T-helper 1 cell treated with Interleukin-12 subunit alpha and Interleukin-12 subunit beta and Interleukin-4 antibody, amounts not matched to agents 30 ng/mL and 1 ng/mL, for 36 hours (primary cell): ENCODE results near the gene CYP2R1. TPM values are rescaled to one million over a fixed set of nuclear protein-coding genes. Genes with fewer than 3 reads are reported as not detected.
"Not testable (repeated sequence)": the region's sequence is repeated elsewhere in the genome, so short reads cannot be mapped to it uniquely, and the experiment has no call there.

Source experiments
- intact Hi-C: fragments of 100-400 bp; cut with micrococcal nuclease; formaldehyde crosslinking; loops from one replicate; pipeline ENCODE4 v1.15.1; 2024
- total RNA-seq: library from RNA; stranded (reverse); gene quantifications from 2 replicates; pipeline ENCODE4 v1.2.3, GENCODE V29; 2022

CYP2R1 gene
- total RNA-seq, 1 donor from 2014 or later, result 9.9 TPM

DNA sequence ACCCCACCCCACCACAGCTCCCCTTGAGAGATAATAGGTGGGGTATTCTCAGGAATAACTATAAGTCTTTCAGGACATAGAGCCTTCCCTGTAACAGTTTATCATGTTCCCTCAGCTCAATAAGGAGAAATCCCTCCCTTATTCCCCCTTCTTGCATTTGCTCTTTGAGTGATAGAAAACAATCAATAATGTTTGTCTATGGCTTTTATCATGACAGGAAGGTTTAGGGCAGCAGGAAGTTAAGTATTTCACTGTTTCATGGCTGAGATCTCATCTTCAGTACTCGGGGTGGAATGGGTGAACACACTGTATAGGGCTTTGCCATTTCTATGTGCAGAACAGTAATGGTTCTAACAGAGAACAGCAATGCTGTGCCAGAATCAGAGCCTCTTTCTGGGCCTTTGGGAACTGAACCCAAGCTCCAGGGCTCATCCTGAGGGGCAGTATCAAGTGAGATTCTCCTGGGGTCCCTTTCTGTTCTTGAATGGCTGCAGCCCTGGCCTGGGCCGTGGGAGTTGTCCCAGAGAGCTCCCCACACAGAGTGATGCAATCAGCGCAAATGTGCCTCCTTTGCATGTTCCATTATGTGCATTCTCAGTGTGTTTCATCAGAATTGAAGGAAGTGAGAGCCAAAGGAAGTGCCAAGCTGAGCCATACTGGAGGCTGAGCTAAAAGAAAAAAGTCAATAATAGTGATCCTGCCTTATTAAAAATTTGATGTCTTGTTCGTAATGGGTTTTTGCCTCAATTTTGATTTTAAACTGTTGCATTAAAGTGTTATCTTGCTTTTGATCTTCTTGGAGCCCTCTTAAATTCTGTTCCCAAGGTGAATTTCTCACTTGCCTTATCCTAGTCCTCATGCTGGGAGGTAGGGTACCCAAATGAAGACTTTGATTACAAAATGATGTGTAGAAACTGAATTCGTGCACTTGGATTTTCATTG lies 2.9 kb upstream of the CYP2R1 start:
- intact Hi-C loops, result loop anchor here (5.0 kb wide), 2 partner anchors 478 to 1433 kb away; partner anchors contain the start of gene BTBD10

DNA sequence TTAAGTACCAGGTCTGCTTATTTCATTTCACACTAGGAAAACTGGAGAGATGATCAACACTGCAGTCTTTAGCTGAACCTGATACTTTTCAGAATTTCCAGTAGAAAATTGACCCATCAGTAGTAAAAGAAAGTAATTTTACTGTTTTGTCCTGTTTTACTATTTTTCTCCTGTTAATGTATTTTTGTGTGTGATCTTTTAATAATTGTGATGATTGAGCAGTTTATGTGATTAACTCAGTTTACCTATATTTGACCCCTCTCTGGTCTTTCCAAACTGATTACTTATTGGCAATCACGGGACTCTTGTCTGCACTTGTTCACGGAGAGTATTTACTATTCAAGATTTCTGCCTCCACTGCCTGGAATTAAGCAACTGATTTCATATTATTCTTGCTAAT lies 546 bp upstream of the CYP2R1 start:
- intact Hi-C loops, result loop anchor here (1.0 to 5.0 kb wide), 8 partner anchors 13 to 1430 kb away; partner anchors contain the start of genes BTBD10, FAR1, PDE3B and PSMA1

DNA sequence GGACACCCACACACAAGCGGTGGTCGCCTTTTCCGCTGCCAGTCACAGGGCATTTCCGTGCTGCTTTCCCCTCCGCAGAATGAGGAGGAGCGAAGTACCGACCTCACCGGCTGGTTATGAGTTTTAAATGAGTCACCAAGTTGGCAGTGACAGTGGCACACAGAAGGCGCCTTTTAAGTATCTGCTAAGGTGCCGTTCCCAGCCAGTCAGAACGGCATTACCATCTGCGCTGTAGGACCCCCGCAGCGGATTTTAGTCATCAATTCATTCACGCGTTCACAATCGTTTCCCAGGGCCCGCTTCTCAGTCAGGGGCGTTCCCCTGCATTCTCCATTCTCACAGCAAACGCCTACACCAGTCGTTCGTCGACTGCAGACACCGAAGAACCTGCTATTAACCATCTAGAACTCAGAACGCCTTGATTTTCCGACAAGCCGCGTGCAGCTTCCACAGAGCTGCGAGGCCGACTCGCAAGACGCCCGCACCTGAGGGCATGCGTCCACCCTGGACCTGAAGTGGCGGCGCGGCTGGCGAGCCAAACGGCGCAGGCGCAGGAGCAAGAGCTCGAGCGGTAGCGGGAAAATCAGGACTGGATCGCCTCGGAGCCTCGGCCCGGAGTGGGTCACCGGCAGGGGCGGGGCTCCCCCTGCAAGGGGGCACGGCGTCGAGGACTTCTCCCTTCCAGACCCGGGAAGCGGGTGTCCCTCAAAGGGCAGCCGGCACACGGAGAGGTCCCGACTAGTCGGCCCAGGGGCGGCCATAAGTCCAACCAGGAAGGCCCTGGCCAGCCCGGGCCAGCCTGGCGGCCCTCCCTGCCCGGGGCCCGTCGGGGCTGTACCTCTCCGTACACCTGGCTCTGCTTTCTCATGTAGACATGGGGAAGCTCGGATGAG lies 642 bp downstream of the CYP2R1 start:
- intact Hi-C loops, result loop anchor here (1.0 to 5.0 kb wide), 12 partner anchors 14 to 1847 kb away; partner anchors contain the start of genes BTBD10, C11orf58, COPB1 and FAR1

DNA sequence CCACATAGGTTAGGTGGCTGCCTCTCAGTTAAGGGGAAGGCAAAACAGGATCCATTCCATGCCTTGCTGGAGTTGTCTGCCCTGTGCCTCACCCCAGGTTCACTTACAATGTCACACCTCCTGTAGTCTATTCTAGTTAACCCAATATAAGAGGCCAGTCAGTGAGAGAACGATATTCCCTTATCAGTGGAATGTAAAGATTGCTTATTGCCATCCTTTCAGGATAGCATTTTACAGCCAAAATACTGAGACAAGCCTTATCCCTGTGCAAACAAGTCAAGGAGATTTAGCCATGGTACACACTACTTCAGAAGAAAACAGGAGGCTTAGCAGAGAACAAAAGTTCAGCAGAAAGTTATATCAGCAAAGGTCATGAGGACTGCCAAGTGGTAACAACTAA lies 5.5 kb downstream of the CYP2R1 start:
- intact Hi-C loops, result no loop called here

DNA sequence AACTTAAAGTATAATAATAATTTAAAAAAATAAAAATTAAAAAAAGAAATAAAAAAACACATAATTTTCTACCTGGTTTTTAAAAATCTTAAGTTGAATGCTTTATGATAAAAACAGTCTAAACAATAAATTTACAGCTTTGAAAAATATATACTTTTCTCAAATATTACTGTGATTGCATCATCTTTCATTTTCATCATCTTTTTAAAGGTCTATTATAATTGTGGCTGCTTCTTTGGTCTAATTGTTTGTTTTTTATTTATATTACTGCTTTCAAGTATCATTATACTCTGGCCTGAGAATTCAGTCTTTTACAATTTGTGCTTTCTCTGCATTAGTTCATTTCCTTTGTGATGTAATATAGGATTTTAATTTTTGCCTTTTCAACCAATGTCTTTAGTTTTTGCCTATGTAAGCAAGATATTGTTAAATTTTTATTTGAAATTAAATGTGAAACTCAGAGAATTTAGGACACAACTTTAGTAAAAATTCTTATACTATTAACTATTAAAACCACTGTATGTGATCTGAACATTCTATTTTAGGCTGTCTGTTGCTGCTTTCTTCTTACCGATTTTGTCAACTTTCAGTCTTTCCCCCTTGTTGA lies 7.3 kb downstream of the CYP2R1 start:
- intact Hi-C loops, result no loop called here

DNA sequence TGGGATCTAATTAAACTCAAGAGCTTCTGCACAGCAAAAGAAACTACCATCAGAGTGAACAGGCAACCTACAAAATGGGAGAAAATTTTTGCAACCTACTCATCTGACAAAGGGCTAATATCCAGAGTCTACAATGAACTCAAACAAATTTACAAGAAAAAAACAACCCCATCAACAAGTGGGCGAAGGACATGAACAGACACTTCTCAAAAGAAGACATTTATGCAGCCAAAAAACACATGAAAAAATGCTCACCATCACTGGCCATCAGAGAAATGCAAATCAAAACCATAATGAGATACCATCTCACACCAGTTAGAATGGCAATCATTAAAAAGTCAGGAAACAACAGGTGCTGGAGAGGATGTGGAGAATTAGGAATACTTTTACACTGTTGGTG lies 8.3 kb downstream of the CYP2R1 start:
- intact Hi-C loops, result not testable (repeated sequence)

DNA sequence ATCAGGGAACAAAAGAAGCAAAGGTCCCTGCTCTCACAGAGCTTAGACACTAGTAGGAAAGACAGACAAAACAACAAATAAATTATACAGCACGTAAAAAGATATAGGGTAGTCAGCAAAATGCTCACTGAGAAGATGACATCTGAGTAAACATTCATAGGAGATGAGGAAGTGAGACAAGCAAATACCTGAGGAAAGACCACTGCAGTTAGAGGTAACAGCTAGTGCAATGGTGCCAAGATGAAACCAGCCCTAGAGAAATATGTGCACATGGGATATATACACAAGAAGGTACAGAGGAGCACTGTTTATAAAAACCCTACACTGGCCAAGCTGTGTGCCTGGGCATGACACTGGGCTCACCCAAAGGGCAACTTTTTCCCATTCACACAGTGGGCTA lies 9.8 kb downstream of the CYP2R1 start:
- intact Hi-C loops, result no loop called here

DNA sequence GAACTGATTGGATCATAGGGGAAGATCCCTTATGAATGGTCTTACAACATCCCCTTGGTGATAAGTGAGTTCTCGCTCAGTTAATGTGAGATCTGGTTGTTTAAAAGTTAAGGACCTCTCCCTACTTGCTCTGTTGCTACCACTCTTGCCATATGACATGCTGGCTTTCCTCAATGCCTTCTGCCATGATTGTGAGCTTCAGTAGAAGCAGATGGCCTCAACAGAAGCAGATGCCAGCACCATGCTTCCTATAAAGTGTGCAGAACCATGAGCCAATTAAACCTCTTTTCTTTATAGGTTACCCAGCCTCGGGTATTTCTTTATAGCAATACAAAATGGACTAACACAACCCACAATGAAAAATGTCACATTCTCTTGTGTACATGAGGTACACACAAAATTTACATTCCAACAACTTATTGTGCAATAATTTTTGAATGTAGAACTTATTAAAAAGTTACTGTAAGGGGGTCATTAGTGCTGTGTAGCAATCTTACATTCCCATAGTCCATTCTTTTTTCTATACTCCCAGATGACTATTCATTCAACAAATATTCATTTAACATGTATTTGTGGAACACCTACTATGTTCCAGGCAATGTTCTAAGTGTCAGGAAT lies 10.3 kb downstream of the CYP2R1 start:
- intact Hi-C loops, result no loop called here

DNA sequence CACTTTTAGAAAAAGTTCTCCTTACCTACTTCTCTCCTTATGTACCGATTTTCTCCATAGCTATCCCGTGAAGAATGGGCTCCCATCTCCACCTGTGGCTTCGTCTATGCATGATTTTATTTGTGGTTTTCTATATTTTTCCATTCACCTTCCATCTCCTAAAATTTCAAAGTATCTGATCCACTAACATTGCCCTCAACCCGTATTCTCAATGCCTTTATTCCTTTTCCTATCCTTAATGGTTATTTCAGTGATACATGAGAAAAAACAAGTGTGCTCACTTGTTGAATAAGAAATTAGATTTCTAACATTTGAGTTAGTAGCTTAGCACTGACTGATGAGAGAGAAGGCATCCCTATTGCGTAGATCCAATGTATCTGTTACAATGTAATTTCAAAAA lies 16.9 kb downstream of the CYP2R1 start:
- intact Hi-C loops, result no loop called here

DNA sequence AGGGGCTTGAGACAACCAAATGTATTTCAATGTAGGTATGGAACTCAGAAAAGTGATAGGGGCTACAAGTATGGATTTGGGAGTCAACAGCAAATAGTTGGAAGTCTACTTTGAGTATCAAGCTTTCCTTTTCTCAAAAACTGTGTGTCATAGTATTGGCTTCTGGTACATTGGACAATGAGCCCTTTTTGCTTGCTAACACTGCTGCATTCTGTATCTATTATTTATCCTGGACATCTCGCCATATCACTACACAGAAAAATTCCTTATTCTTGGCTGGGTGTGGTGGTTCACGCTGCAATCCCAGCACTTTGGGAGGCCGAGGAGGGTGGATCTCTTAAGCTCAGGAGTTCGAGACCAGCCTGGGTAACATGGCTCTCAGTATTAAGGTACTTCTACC lies 18.4 kb downstream of the CYP2R1 start:
- intact Hi-C loops, result no loop called here

DNA sequence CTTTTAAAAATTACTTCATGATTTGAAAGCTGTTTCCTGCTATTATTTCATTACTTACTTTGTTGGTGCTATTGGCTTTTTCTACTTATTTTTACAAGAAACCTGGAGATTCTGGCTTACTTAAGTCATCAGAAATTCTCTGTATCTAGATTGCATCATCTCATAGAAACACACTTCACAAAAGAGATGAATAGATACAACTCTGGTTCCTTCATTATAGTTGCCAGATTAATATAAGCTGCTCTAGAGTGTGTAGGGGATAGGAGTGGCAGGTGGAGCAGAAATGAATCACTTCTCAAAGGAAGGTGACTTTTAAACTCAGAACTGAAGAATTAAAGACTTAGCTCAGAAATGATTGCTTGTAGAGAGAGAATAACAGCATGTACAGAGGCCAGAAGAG lies 20.0 kb downstream of the CYP2R1 start:
- intact Hi-C loops, result no loop called here

DNA sequence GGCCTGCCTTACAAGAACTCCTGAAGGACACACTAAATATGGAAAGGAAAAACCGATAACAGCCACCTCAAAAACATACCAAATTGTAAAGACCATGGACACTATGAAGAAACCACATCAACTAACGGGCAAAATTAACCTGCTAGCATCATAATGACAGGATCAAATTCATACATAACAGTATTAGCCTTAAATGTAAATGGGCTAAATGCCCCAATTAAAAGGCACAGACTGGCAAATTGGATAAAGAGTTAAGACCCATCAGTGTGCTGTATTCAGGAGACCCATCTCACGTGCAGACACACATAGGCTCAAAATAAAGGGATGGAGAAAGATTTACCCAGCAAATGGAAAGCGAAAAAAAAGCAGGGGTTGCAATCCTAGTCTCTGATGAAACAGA lies 28.3 kb downstream of the CYP2R1 start:
- intact Hi-C loops, result not testable (repeated sequence)

DNA sequence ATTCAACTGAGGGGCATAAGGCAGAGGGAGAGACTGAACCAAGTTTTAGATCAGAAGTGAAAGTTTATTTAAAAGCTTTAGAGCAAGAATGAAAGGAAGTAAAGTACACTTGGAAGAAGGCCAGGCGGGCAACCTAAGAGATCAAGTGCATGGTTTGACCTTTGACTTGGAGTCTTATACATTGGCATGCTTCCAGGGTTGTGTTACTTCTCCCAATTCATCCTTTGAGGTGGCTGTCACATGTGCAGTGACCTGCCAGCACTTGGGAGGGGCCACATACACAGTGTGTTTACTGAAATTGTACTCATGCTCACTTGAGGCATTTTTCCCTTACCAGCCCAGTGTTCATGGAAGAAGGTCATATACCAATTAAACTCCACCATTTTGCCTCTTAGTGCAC lies 30.4 kb downstream of the CYP2R1 start:
- intact Hi-C loops, result no loop called here

DNA sequence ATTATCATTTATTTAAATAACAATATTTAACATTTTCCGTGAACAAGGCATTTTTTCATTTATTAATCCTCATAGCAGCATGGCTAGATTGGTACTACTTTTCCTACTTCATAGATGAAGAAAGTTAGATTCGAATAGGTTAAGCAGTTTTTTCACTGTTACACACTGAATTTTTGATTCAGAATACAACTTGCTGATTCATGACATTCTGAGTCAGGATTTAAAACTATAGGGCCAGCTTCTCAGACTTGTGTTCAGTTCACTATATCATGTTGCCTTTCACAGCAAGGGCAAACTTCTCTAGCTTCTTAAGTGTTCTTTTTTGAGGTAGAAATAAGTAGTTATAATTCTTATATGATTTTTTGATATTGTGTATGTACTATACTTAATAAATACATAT lies 31.5 kb downstream of the CYP2R1 start:
- intact Hi-C loops, result no loop called here

DNA sequence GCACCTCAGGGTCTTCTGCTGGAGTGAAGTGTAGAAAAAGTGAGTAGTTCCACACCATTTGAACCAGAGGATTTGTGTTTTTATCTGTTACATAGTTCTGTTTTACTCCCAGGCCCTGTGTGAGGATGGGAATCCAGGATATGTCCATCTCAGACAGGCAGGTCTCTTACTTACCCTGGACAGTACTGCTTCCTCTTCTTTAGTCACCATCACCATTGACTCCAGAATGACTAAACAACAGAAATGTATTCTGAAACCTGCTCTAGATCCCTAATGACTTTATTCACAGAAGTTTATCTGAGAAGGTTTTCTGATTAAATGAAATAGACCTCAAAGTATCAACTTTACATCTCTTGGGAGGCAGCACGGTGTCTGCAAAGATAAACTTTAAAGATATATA lies 33.6 kb downstream of the CYP2R1 start:
- intact Hi-C loops, result no loop called here

DNA sequence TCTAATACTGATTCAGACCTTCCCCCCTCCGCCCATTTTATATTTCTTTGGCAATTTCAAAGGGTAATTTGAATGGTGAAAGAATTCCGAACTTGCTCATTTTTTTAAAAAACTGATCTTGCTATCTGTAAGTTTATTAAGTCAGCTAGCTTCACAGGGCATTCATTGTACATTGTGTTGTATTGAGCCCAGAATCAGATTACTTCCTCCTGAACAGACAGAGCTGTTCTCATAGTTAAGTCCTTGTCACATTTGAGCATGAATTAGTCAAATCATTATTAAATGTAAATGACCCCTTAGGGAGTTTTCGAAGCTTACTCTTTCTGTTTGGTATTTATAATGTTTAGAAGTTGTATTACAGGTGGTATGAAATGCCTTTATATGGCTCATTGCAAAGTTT lies 34.4 kb downstream of the CYP2R1 start:
- intact Hi-C loops, result no loop called here

DNA sequence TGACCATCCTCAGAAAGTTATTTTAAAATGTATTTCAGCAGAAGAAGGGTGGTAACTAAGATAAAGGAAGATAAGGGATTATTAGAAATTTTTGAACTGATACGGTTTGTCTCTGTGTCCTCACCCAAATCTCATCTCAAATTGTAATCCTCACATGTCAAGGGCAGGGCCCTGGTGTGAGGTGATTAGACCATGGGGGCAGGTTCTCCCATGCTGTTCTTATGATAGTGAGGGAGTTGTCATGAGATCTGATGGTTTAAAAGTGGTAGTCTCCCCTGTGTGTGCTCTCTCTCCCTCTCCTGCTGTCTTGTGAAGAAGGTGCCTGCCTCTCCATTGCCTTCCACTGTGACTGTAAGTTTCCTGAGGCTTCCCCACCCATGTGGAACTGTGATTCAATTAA lies 36.1 kb downstream of the CYP2R1 start:
- intact Hi-C loops, result no loop called here

DNA sequence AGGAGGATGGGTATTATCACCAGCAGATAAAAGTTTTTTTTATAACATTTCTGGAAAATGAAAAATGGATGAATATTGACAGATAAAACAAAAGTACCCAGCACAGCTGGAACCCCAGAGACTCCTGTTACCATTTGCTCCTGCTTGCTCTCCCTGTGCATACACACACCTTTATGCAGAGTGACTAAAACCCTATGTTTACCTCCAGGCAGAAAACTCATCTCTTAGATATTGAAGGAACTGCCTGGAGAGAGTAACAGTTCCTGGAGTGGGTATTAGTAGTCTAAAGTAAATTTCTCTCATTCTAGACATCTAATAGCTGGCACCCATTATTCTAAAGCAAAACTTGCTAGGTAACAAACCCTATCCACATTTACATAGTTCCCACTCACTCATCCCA lies 38.0 kb downstream of the CYP2R1 start:
- intact Hi-C loops, result no loop called here

DNA sequence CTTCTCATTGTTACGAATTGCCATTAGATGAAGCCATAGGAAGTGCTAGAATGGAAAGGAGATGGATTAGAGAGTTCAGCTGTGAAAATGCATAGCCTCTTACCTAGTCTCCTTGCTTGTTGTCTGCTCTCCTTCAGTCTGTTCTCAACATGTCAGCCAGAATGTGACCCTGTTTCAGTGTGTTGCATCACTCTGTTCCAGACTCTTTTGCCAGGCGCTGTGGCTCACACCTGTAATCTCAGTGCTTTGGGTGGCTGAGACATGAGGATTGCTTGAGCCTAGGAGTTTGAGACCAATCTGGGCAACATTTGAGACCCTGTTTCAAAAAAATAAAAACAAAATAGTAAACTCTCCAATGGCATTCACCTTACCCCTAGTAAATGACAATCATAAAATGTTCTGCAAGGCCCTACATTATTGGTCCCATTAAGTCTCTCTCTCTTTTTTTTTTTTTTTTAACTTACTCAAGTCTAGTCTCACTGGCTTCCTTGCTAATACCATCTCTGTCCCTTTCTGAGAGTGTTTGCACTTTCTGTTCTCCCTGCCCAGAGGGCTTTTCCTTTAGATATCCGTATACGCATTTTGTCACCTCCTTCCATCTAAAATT lies 39.4 kb downstream of the CYP2R1 start:
- intact Hi-C loops, result no loop called here

DNA sequence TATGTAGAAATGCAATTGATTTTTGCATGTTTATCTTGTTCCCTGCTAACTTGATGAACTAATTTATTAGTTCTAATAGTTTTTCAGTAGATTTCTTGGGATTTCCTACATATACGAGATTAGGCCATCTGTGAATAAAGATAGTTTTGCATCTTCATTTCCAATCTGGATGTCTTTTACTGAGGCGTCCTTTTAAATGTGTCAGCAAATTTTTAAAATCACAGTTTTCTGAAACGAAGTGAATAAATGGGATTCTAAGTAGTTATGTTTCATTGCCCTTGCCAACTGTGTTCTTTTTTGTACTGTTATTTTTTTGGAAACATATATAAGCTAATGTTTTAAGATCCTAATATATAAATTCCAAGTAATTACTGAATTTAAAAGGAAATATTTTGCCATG lies 50.0 kb downstream of the CYP2R1 start:
- intact Hi-C loops, result no loop called here
